Measurements from ENCODE around the gene AFAP1L2. TPM values are rescaled to one million over a fixed set of nuclear protein-coding genes. Genes with fewer than 3 reads are reported as not detected.

Gene AFAP1L2
- total RNA-seq, 2 donors from 2014 or later = 8.9 to 12.5 TPM

DNA sequence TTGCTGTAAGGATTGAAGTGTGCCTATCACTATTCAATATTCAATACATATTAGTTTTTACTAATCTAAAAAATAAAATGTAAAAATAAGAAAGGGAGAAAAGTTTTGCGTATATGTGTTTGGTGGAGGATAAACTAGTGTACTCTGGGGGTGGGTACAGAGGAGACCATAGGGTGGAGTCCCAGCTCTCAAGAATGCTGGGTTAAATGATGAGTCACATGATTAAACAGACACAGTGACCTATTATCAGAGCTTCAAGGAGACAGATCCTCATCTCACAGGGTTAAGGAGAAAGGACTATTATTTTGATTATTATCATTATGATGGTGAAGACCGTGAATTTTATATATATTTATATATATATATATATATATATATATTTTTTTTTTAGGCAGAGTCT lies 77.5 kb downstream of the AFAP1L2 start:
- DNase-seq = no peak
- intact Hi-C loops (cut with DNase I, micrococcal nuclease) = no loop called here
- ATAC-seq = no peak

DNA sequence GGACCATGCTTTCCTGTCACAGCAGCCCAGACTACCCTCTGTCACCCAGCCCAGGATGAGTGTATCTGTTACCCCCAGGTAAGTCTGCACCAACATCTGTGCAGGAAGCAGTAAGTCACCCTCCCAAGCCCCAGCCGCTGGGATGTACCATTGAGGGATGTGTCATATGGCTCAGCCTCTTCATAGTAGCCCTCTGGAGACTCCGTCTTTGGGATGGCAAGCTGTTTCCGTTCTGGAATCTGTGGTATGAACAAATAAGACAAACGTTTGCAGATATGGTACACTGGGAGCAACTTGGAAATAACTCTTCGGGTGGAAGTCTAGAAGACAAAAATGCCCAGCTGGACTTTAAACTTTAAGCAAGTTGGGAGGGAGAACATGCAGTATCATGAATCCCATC lies 81.3 kb downstream of the AFAP1L2 start:
- DNase-seq = no peak
- ATAC-seq = no peak
- intact Hi-C loops (cut with DNase I, micrococcal nuclease) = no loop called here

DNA sequence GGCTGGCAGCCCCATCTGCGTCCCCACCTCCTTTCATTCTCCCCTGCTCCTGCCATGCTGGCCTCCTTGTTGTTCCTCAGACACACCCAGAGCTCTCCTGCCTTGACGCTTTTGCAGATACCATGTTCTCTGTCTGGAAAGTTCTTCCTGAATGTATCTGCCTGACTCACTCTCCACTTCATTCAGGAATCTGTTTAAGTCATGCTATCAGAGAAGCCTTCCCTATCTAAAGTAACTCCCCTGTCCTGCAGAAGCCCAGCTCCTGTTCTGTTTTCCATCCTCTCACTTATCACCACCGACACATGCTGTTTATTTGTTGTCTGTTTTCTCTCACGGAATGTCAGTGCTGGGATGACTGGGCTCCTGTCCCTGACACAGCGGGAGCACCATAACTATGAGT lies 82.0 kb downstream of the AFAP1L2 start:
- DNase-seq = no peak
- no peak for ATAC-seq
- intact Hi-C loops (cut with DNase I, micrococcal nuclease) = no loop called here

DNA sequence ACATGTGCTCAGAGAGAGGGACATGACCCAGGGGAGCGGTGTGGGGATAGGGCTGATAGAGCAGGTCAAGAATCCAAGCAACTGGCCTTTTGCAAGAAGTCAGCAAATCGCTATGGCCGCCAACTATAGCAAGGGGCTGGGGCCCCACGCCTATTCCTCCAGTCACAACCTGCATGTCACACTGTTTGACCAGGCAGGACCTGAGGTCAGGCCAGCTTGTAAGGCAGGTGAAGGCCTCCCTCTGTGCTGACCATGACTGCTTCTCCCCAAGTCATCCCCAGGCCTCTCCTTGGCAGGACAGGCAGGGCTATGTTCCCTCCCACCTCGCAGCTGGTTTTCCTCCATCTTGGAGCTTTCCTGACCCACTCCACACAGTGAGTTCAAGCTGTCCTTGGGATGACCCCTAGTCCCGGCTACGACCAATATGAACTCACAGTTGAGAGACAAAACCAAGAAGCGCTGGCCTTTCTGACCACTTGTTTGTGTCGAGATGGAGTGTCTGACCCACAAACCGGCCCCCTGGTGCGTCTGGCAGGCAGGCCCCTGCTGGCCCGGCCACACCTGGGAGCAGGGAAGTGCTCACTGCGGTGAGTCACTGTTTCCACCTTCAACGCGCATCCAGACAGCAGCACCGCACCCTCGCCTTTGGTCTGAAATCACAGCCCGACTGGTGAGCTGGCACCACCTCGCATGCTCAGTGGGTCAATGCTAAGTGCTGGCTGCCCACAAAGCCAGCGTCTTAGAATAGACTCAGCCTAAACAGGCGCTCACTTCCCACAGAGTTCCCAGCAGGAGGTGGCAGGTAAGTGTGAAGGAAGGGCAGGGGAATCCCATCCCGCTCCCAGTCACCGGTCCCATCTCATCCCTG lies 83.8 kb downstream of the AFAP1L2 start:
- intact Hi-C loops (cut with DNase I, micrococcal nuclease) = no loop called here
- ATAC-seq (no peak), DNase-seq (no peak)

DNA sequence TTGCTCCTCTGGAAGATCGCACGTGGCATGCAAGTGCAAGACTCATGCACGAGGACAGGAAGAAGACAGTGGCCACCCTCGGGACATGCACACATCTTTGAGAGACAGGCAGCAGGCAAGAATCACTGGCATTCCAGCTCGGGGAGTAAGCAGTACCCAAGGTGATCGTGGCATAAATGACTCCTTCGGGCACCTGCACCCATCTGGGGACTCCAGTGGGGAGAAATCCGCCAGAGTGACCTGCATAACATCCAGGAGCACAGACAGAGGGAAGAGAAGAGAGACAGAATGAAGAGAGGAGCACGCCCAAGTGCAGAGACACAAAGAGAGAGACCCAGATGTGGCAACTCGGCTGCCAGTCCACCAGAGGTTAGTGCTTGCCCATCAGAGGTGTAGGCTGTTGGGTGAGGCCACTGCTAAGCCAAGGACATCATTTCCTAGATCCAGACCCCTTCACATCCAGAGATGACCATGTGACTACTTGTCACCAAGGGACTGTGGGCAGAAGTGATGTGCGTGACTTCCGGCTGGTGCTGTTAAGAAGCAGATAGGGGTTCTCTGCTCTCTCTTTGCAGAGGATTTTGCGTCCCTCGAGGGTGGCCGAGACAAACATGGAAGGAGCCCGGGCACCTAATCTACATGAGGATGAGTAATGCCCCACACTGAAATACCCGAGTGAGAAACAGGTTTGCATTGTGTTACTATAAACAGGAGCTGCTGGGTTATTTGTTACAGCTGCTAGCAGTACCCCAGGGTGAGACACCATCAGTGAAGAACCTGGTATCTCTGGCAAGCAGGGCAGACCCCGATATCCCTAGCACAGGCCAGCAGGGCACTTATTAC lies 84.7 kb downstream of the AFAP1L2 start:
- no peak for ATAC-seq
- intact Hi-C loops (cut with DNase I, micrococcal nuclease) = no loop called here
- DNase-seq = no peak

DNA sequence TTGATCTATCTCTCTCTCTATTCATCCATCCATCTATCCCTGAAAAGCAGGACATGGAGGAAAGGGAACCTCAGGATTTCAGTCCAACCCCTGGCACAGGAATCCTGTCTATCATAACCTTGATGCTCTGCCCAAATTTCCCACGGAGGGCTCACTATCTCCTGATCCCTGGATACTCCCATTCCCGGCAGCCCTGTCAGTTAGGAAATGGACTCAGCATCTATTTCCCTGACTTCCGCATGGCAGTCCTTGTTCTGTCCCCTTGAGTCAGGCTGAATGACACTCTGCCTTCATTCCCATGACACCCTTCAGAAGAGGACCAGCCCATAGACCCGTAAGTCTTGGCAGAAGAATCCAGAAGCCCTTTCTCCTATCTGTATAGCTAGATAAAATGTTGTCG lies 87.6 kb downstream of the AFAP1L2 start:
- intact Hi-C loops (cut with DNase I, micrococcal nuclease) = no loop called here
- ATAC-seq = no peak
- no peak for DNase-seq

DNA sequence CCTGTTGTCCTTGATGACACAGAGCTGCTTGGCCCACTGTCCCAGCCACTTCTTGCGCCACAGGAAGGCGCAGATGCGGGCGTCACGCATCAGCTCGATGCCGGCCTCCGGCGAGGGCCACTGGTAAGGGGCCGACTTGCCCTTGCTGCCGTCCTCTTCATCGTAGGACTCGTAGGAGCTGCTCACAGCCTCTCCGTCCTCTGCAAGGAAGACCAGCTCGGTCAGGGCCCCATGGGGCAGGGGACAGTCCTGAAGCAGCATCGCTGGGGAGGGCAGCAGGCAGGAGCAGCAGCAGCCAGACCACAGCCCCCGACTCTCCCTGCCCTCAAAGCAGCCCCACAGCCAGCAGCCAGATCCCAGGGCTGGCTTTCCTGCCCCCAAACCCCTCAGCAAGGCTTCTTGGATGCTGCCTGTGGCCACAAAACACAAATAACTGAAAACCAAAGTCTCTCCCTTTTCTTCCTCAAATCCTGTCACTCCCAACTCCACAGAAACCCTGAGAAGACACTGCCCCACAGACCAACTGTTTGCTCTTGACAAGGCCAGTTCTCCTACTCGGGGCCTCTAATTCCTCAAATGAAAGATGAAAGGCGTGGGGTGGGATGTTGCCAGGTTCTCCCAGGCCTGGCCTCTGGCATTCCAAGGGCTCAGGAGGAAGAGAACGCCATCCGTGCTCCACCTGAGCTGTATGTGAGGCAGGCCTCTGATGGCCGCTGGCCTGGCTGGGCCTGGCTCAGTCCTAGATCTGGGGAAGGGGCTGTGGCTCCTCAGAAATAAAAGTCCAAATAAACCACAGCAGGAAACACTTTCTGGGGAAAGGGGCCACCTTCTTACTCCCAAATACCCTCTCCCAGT lies 88.5 kb downstream of the AFAP1L2 start:
- no peak for ATAC-seq
- intact Hi-C loops (cut with DNase I, micrococcal nuclease) = no loop called here
- no peak for DNase-seq

DNA sequence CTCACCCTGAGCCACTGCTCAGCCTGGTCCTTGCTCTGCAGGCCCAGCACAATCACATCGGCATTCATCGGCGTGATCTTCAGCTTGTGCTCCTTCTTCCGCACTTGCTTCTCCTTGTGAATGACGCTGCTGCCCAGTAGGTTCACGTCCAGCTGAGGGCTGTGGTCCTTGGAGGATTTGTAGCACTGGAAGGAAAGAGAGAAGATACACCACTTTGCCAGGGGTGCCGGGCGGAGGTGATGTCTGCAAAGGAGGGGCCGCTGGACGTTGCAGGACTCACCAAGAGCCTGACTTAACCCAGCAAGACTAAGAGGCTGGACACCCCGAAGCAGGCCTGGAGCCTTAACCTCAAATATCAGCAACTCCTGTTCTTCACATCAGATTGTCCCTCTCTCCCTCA lies 90.4 kb downstream of the AFAP1L2 start:
- intact Hi-C loops (cut with DNase I, micrococcal nuclease) = no loop called here
- ATAC-seq = no peak
- DNase-seq = no peak

DNA sequence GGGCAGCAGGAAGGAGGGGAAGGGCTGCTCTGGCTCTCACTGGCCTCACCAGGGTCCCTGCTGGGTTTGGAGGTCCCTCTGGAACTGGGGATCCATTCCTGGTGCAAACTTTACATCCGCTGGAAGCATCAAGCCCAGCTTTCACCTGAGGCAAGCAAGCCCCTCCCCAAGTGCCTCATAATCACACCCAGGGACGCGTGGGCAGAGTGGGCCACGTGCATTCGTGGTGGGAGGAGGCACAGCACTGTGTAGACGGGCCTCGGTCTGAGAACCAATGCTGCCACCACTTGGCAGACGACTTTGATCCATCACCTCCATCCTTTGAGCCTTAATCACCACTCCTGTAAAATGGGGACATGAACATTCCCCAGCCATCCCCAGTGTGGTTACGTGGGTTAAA lies 91.2 kb downstream of the AFAP1L2 start:
- DNase-seq (no peak), ATAC-seq (no peak)

DNA sequence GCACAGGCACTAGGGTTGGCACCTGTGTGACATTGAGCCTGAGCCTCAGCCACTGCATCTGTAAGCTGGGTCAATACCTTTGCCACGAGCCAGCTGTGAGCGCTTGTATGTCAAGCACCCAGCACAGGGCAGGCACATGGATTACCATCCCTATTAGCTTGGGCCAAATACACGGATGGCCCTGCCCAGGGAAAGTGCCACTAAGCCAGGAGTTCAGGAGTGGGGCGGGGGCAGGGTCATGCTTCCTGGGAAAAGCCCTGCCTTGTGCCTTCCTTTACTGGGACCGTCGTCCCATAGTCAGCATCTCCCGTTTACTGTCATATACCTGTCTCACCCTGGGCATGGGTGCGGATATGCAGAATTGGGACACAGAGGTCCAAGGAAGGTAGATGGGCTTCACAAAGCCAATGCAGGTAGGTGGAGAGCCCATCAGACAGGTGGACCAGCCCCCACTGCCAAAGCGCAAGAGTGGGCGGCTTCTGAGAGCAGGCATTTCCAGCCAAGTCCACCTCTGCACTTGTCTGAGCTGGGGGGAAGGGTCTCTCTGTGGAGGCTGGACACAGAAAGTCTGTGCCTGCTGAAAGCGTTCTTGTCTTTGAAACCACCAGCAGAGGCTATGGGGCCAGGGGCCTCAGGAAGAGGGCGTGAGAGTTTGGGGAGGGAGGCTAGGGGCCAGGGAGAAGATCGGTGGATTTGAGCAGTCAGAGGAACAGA lies 92.6 kb downstream of the AFAP1L2 start:
- intact Hi-C loops (cut with DNase I, micrococcal nuclease) = no loop called here

More for the DNA sequence above, 91.2 kb downstream of the AFAP1L2 start:
- intact Hi-C loops (cut with DNase I, micrococcal nuclease) = no loop called here

DNA sequence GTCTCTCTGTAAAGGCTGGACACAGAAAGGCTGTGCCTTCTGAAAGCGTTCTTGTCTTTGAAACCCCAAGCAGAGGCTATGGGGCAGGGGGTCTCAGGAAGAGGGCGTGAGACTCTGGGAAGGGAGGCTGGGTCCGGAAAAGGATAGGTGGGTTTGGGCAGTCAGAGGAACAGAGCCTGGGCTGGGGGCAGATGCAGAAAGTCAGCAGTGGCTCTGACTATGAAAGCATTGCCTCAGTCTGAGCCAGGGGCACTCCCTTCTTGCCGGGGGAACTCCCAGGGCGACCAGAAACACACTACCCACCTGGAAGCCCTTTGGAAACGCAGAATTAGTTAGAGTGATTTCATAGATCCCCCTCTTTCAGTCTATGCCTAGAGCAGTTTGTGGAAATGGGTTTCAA lies 93.3 kb downstream of the AFAP1L2 start:
- no peak for ATAC-seq
- intact Hi-C loops (cut with DNase I, micrococcal nuclease) = no loop called here
- DNase-seq = no peak

More for the DNA sequence above, 92.6 kb downstream of the AFAP1L2 start:
- ATAC-seq (no peak), DNase-seq (no peak)

DNA sequence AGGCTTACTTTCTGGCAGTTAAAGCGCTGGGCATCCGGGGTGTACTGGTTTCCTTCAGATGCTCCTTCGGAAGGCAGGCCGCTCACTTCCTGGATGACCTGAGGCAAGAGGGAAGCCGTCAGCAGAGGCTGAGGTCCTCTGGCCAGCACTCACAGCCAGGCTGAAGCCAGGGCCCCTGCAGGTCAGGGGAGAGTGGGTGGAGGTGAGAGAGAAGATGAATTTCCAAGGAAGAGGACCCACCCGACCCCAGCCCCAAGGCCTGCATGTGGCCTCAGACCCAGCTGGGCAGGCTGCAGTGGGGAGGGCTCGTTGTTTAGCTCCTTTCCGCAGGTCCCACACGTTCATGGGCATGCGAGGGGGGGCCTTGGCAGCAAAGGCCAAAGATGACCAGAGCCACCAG lies 94.0 kb downstream of the AFAP1L2 start:
- ATAC-seq = no peak
- DNase-seq = no peak

DNA sequence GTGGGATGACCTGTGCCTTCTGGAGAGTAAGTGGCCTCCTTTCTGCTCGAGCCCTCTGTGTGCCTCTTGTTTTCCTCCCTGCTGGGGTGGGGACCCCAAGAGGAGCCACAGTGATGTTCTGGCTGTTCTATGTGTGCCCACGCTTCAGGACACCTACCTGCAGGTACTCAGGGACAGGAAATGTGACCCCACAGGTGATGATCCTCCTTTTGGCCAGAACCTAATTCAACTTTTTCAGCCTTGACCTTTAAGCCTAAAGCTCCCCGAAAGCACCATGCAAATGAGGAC lies 95.0 kb downstream of the AFAP1L2 start:
- DNase-seq (no peak), ATAC-seq (no peak)
- intact Hi-C loops (cut with DNase I, micrococcal nuclease) = no loop called here

More for the DNA sequence above, 94.0 kb downstream of the AFAP1L2 start:
- intact Hi-C loops (cut with DNase I, micrococcal nuclease) = no loop called here

DNA sequence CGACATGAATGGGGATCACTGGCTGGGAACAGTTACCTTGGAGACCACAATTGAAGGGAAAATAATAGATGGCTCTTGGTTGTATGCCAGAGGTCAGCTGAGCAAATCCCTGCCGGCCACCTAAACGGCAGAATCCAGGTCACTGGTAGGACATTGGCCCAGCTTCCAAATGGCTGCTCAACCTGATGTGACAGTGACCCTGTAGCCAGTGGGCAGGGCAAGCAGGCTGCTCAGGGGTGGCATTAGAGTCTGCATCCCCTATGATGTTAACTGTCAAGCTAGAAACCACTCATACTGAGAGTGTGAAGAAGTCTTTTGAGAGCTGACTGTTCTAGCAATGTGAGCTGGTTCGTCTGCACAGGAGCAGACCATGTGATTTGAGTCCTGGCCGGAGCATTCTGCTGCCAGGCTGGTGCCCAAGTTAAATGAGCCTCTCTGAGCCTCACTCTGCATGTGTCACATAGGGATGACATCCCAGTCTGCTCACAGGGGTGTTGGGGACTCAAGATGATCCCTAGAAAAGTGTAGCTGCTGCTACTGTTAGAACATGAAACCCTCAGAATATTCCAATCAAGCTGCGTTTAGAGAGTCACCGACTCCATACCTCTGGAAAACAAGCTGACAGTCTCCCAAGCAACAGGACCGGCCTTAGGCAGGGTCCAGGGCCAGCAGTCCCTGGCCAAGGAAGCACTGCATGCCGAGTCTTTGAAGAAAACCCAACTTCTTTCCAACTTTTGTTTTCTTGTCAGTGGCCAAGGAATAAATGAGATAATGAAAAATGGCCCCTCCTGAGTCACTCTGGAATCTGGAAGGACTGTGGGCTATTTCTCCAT lies 95.6 kb downstream of the AFAP1L2 start:
- intact Hi-C loops (cut with DNase I, micrococcal nuclease) = no loop called here
- ATAC-seq = no peak
- no peak for DNase-seq

DNA sequence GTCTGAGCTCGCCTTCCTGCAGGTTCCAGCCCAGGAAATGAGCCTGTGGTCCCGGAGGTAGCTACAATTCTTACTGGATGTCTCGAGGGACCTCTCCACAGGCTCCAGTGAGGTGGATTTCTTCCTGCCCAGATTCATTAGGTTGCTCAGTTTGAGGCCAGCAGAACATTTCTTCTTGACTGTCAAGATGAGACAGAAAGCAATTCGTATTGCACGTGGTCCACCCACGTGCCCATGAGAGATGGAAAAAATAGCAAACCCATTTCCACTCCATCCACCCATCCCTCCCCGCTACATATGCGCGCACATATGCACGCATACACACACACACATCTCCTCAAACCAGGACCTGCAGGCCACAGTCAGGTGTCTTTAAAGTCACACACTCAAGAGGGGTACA lies 96.6 kb downstream of the AFAP1L2 start:
- no peak for DNase-seq
- intact Hi-C loops (cut with DNase I, micrococcal nuclease) = no loop called here
- no peak for ATAC-seq

DNA sequence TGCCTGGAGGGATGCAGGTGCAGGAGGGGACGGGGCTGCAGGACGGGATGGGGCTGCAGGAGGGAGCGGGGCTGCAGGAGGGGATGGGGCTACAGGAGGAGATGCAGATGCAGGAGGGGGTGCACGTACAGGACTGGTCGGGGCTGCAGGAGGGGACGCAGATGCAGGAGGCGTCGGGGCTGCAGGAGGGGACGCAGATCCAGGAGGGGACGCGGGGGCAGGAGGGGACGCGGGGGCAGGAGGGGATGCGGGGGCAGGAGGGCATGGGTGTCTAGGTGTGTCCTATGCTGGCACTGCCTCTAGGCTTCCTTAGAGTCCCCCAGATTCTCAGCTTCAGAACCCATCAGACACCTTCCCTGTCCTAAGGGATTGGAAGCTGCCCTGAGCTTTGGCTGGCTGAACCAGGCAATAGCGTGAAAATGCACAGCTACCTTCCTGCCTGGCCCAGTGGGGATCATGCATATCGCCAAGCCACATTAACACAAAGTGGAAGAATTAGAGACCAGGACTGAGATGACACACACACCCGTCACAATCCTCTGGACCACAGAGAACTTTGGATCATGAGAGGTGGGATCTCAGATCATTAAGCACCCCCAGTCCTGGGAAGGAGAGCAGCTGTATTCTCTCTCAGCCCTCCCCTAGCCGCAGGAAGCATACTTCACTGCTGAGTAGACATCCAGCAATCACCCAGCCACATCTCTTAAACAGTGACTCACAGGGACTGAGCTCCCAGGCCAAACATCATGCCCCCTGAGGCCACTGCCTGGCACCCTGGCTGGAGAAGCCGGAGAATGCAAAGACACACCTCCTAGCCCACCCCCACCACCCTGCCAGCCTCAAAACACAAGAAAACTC lies 98.0 kb downstream of the AFAP1L2 start:
- ATAC-seq (no peak), DNase-seq (no peak)
- intact Hi-C loops (cut with DNase I, micrococcal nuclease) = no loop called here

DNA sequence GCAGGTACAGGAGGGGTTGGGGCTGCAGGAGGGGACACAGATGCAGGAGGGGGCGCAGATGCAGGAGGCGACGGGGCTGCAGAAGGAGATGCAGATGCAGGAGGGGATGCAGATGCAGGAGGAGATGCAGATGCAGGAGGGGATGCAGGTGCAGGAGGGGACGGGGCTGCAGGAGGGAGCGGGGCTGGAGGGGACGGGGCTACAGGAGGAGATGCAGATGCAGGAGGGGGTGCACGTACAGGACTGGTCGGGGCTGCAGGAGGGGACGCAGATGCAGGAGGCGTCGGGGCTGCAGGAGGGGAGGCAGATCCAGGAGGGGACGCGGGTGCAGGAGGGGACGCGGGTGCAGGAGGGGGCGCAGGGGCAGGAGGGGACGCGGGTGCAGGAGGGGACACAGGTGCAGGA lies 98.8 kb downstream of the AFAP1L2 start:
- no peak for DNase-seq
- no peak for ATAC-seq
- intact Hi-C loops (cut with DNase I, micrococcal nuclease) = no loop called here
